ENCODE results near the gene REPIN1.

REPIN1 gene

GRCh38 chr7:150373049-150373801 is 4.6 kb downstream of the REPIN1 start:
- TF ChIP-seq POLR2AphosphoS5 (IDR thresholded peaks at IDR 0.05; ENCODE audit: low read depth) (peak; percentile 5; the same call in 1 of the 2 replicates), SPI1 (IDR thresholded peaks at IDR 0.05; ENCODE audit: borderline replicate concordance, low read depth) (no peak), REST (IDR thresholded peaks at IDR 0.05; ENCODE audit: insufficient replicate concordance, low read depth) (no peak)
- DNase-seq (ENCODE audit: low read depth in 1 of 2, low spot score in 1 of 2): no peak
- H3K4me3 ChIP-seq (replicated peaks; ENCODE audit: insufficient read depth, low read length): no peak overlapping the region
- H3K27me3 ChIP-seq (ENCODE audit: insufficient read depth, poor library complexity, severe bottlenecking): no peaks in the 10 kb centered on the region
- H3K27ac ChIP-seq (replicated peaks): peak overlapping the region; percentile 30; the same call in 1 of the 2 replicates

- no peak overlapping the region for H3K27ac ChIP-seq (replicated peaks)
- no peak overlapping the region for H3K4me3 ChIP-seq (replicated peaks; ENCODE audit: insufficient read depth, low read length)
- TF ChIP-seq GABPA (IDR thresholded peaks at IDR 0.05; ENCODE audit: low read depth): no peak
- TF ChIP-seq SPI1 (IDR thresholded peaks at IDR 0.05; ENCODE audit: borderline replicate concordance, low read depth): no peak
- no peak for TF ChIP-seq POLR2AphosphoS5 (IDR thresholded peaks at IDR 0.05; ENCODE audit: low read depth)
- no peak for TF ChIP-seq CTCF (IDR thresholded peaks at IDR 0.05; ENCODE audit: insufficient read depth, low read length)
- no peak for TF ChIP-seq REST (IDR thresholded peaks at IDR 0.05; ENCODE audit: insufficient replicate concordance, low read depth)
- DNase-seq (ENCODE audit: low read depth in 1 of 2, low spot score in 1 of 2): no peak
- H3K27me3 ChIP-seq (ENCODE audit: insufficient read depth, poor library complexity, severe bottlenecking): no peaks in the 10 kb centered on the region
Observed at GRCh38 chr7:150374026-150374425, 5.4 kb downstream of the REPIN1 start.

- no peak for DNase-seq (ENCODE audit: low read depth in 1 of 2, low spot score in 1 of 2)
- no peak for TF ChIP-seq POLR2AphosphoS5 (IDR thresholded peaks at IDR 0.05; ENCODE audit: low read depth)
- Histone ChIP-seq H3K27me3 (ENCODE audit: insufficient read depth, poor library complexity, severe bottlenecking) (no peaks in the 10 kb centered on the region), H3K4me3 (replicated peaks; ENCODE audit: insufficient read depth, low read length) (no peak overlapping the region), H3K27ac (replicated peaks) (no peak overlapping the region)
Observed at GRCh38 chr7:150374472-150374871, 5.8 kb downstream of the REPIN1 start.

GRCh38 chr7:150375662-150376521 is 7.3 kb downstream of the REPIN1 start:
- Histone ChIP-seq H3K4me3 (replicated peaks; ENCODE audit: insufficient read depth, low read length) (no peak overlapping the region), H3K27me3 (ENCODE audit: insufficient read depth, poor library complexity, severe bottlenecking) (no peaks in the 10 kb centered on the region), H3K27ac (replicated peaks) (0 out of 2 replicates have a peak overlapping the region, but pooled peaks have one; percentile 18)
- TF ChIP-seq POLR2AphosphoS5 (IDR thresholded peaks at IDR 0.05; ENCODE audit: low read depth): peak; percentile 17; the same call in 1 of the 2 replicates
- TF ChIP-seq CTCF (IDR thresholded peaks at IDR 0.05; ENCODE audit: insufficient read depth, low read length): no peak
- DNase-seq (ENCODE audit: low read depth in 1 of 2, low spot score in 1 of 2): no peak

Data from HL-60 (cell line).